Activated T-cell treated with anti-CD3 and anti-CD28 coated beads for 1 hour (primary cell): ENCODE results near the gene PCDHGB4.
"Not testable (repeated sequence)": the region's sequence is repeated elsewhere in the genome, so short reads cannot be mapped to it uniquely, and the experiment has no call there.

Experiments used
- DNase-seq: peaks from one replicate; pipeline ENCODE4 v3.0.0-alpha.2; 2020; ENCODE audit warnings: low read depth

The PCDHGB4 gene

DNA sequence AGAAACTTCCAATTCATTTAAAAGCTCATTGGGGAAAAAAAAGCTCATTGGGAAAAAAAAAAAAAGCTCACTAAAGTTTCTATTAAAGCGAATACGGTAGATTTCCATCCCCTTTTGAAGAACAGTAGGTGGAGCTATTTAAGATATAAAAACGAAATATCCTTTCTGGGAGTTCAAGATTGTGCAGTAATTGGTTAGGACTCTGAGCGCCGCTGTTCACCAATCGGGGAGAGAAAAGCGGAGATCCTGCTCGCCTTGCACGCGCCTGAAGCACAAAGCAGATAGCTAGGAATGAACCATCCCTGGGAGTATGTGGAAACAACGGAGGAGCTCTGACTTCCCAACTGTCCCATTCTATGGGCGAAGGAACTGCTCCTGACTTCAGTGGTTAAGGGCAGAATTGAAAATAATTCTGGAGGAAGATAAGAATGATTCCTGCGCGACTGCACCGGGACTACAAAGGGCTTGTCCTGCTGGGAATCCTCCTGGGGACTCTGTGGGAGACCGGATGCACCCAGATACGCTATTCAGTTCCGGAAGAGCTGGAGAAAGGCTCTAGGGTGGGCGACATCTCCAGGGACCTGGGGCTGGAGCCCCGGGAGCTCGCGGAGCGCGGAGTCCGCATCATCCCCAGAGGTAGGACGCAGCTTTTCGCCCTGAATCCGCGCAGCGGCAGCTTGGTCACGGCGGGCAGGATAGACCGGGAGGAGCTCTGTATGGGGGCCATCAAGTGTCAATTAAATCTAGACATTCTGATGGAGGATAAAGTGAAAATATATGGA, 43.0 kb downstream of the PCDHGB4 start, which contains the start of gene PCDHGA12:
Gene PCDHGA12, plus strand, starts transcription at position 176 of the 782 bp plus-strand sequence. Its CDS starts 253 bp downstream, at position 429.
- DNase-seq, result no peak

DNA sequence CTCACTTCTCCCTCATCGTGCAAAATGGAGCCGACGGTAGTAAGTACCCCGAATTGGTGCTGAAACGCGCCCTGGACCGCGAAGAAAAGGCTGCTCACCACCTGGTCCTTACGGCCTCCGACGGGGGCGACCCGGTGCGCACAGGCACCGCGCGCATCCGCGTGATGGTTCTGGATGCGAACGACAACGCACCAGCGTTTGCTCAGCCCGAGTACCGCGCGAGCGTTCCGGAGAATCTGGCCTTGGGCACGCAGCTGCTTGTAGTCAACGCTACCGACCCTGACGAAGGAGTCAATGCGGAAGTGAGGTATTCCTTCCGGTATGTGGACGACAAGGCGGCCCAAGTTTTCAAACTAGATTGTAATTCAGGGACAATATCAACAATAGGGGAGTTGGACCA, 43.8 kb downstream of the PCDHGB4 start:
- DNase-seq, result no peak

DNA sequence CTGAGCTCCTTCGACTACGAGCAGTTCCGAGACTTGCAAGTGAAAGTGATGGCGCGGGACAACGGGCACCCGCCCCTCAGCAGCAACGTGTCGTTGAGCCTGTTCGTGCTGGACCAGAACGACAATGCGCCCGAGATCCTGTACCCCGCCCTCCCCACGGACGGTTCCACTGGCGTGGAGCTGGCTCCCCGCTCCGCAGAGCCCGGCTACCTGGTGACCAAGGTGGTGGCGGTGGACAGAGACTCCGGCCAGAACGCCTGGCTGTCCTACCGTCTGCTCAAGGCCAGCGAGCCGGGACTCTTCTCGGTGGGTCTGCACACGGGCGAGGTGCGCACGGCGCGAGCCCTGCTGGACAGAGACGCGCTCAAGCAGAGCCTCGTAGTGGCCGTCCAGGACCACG, 44.8 kb downstream of the PCDHGB4 start:
- DNase-seq, result not testable (repeated sequence)

DNA sequence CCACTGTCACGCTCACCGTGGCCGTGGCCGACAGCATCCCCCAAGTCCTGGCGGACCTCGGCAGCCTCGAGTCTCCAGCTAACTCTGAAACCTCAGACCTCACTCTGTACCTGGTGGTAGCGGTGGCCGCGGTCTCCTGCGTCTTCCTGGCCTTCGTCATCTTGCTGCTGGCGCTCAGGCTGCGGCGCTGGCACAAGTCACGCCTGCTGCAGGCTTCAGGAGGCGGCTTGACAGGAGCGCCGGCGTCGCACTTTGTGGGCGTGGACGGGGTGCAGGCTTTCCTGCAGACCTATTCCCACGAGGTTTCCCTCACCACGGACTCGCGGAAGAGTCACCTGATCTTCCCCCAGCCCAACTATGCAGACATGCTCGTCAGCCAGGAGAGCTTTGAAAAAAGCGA, 45.2 kb downstream of the PCDHGB4 start:
- not testable (repeated sequence) for DNase-seq

DNA sequence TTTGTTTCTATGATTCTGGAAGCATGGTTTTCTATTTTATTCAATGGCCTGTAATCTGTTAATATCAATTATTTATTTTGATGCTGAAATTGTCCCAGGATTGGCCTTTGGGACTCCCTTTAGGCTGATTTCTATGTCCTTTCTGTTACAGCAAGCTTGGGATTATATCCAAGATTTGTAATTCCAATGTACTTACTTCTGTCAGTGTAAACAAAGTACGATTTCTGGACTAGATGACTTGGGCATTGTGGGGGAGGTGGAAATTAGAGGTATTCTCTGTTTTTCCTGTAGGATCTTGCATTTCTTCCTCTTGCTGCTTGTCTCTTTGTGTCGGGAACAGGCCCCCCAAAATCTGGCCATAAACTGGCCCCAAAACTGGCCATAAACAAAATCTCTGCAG, 46.5 kb downstream of the PCDHGB4 start:
- DNase-seq, result no peak

DNA sequence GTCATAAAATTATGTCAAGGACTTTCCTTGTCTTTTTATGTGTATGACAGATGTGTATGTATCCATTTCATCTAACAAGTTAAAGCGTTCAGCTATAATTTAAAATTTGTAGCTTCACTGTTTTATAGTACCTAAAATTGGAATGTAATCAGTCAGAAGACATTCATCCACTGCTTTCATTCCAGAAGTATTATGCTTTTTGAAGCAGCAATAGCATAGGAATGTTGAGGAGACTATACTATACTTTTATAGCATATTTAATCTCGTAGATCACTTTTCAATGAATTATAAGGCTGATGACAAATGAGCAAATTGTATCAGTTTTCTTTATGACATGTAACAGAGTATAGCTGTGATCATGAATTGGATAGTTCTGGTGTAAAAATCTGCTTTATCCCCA, 49.7 kb downstream of the PCDHGB4 start:
- no peak for DNase-seq

DNA sequence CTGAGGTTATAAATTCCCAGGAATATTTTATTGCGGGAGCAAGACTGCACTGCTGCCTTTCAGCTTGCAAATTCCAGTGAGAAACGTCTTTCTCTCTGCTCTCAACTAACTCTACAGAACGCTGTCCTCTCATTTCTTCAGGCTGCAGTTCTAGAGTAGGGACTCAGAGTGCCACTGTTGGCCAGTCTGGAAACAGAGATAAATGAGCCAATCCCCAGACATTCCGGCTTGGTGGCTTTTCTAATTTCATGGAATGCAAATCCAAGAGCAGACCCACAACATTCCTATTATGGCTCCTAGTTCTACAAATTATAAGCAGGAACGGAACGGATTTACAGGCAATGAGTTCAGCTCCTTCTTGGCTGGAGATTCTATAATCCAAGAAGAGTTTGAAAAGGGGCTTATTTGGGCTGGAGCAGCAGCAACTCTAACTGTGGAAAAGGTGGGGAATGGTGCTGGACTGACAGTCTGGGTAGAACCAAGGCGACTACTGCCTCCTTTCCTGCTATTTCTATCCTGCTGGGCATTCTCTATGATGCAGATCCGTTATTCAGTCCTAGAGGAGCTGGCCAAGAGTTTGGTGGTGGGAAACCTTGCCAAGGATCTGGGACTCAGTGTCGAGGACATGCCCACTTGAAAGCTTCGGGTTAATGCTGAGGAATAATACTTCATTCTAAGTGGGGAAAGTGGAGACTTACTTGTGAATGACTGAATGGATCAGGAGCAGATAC, 52.1 kb downstream of the PCDHGB4 start:
- DNase-seq, result no peak
